ENCODE data around the gene AFP.

Gene AFP

GRCh38 chr4:73458184-73459047, 22.4 kb downstream of the AFP start:
- no peak for DNase-seq (ENCODE audit: low read depth in 4 of 4, low spot score in 1 of 4)

GRCh38 chr4:73459048-73459421, 23.0 kb downstream of the AFP start:
- no peak for DNase-seq (ENCODE audit: low read depth in 4 of 4, low spot score in 1 of 4)

DNA sequence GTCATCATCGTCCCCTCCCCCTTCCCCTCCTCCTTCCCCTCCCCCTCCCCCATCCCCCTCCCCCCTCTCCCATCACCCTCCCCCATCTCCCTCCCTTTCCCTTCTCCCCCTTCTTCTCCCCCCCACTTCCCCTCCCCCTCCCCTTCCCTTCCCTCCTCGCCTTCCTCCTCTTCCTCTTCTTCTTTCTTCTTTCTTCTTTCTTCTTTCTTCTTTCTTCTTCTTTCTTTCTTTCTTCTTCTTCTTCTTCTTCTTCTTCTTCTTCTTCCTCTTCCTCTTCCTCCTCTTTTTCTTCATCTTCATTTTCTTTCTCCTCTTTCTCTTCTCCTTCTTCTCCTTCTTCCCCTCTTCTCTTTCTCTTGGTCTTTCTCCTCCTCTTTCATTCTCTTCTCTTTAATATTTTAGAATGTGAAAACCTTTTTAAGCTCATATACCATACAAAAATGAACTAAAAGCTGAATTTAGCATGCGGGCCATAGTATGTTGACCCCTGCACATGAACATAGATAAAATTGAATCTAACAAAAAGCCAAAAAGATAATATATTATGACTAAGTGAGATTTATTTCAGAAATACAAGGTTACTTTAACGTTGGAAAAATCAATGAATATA, 25.0 kb downstream of the AFP start:
- DNase-seq (ENCODE audit: low read depth in 4 of 4, low spot score in 1 of 4) = no peak

GRCh38 chr4:73468170-73468569, 32.1 kb downstream of the AFP start:
- no peak for DNase-seq (ENCODE audit: low read depth in 4 of 4, low spot score in 1 of 4)

- DNase-seq (ENCODE audit: low read depth in 4 of 4, low spot score in 1 of 4) = no peak
These were observed 34.7 kb downstream of the AFP start for GRCh38 chr4:73470728-73471127.

GRCh38 chr4:73477176-73477575, 41.2 kb downstream of the AFP start:
- no peak for DNase-seq (ENCODE audit: low read depth in 4 of 4, low spot score in 1 of 4)

DNA sequence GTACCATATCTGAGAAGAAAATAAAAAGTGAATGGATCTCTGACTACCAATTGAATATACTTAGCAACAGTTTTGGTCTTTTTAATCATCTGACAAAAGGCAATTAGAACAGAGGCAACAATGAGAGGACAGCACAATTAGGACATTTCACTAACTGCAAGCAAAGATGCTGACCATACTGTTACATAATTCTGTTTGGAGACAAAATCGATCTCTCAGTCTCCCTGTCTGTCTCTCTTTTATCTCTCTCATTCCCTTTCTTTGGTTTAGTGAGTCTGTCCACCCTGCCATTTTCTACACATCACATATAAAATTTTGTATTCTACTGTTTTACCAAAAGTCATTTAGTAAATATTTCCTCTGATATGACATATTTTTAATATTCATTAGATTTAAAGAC, 43.3 kb downstream of the AFP start:
- DNase-seq (ENCODE audit: low read depth in 4 of 4, low spot score in 1 of 4) = no peak

DNA sequence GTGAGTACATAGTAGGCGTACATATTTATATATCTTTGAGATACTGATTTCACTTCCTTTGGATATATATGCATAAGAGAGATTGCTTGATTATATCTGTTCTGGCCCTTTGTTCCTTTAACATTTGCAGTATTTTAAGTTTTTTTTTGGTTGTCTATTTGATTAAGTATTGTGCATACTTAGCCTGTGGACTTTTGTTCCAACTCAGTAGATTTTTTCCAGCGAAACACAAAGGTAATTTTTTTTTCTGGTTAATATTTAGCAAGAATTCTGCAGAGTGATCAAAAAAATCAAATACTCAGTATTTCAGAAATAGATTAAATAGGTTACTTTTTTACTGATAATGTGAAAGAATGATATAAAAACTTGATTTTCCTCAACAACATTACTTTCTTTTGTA, 45.3 kb downstream of the AFP start, which contains the start of gene AFM:
Gene AFM (plus strand): TSS at position 388 of the 400 bp plus-strand sequence. CDS start 31 bp downstream, outside the sequence.
- no peak for DNase-seq (ENCODE audit: low read depth in 4 of 4, low spot score in 1 of 4)

GRCh38 chr4:73485085-73485484, 49.1 kb downstream of the AFP start:
- DNase-seq (ENCODE audit: low read depth in 4 of 4, low spot score in 1 of 4) = no peak

GRCh38 chr4:73485596-73485995, 49.6 kb downstream of the AFP start:
- DNase-seq (ENCODE audit: low read depth in 4 of 4, low spot score in 1 of 4) = no peak

DNA sequence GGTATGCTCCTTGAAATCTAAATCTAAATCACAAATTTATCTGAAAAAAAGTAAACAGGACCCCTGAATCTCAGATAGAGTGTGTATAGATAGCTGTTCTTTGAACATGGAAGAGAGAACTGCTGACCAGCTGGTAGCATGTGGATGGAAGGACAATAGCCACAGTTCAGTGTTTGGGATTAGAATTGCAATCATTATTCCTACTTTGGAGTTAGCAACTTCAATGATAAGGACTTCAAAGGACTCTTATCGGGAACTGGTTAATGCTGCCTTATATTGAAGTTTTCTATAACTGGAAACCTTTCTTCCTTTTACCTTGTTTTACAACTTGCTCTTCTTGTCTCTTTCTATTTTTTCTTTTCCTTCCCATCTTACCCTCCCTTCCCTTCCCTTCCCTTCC, 50.5 kb downstream of the AFP start:
- DNase-seq (ENCODE audit: low read depth in 4 of 4, low spot score in 1 of 4) = no peak

DNA sequence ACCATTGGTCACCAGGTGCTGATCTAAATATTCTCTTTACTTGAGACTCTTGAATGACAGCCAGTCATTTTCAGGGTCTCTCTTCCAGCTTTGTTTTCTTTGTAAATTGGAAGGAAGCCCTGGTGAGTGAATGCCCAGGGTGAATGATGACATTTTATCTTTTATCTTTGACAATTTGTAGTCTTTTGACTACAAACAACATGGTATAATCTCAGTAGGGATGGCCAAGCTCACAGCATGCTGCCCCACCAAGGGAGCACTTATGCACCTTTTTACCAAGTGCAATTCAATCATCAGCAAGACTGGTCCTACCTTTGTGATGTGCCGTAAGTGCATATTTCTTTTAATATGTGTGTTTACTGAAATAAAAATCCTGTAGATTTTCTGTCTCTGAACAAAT, 51.2 kb downstream of the AFP start:
- no peak for DNase-seq (ENCODE audit: low read depth in 4 of 4, low spot score in 1 of 4)

DNA sequence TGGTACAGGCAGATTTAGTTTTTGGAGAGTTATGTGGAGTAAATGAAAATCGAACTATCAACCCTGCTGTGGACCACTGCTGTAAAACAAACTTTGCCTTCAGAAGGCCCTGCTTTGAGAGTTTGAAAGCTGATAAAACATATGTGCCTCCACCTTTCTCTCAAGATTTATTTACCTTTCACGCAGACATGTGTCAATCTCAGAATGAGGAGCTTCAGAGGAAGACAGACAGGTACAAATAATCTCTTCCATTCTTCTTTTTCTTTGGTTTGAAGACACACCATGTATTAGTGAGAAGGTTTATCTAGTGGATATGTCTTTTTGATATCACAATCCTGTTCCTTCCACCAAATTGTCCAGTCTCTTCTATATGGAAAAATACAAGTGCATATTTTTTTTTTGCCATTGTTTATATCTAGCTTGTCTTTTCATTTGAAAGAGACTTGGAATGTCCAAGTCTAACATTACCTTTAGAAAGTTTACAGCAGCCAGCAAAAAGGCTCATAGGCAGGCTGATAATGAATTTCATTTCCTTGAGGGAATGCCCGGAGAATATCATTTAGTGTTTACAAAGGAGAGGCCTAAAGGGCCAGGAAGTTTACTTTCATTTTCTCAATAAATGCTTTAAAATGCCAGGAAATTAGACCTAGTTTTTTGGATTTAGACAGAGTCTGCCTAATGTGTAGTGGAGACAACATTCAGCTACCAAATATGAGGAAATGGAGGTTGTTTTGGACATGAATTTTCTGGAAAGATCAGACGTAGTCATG, 64.2 kb downstream of the AFP start:
- no peak for DNase-seq (ENCODE audit: low read depth in 4 of 4, low spot score in 1 of 4)

DNA sequence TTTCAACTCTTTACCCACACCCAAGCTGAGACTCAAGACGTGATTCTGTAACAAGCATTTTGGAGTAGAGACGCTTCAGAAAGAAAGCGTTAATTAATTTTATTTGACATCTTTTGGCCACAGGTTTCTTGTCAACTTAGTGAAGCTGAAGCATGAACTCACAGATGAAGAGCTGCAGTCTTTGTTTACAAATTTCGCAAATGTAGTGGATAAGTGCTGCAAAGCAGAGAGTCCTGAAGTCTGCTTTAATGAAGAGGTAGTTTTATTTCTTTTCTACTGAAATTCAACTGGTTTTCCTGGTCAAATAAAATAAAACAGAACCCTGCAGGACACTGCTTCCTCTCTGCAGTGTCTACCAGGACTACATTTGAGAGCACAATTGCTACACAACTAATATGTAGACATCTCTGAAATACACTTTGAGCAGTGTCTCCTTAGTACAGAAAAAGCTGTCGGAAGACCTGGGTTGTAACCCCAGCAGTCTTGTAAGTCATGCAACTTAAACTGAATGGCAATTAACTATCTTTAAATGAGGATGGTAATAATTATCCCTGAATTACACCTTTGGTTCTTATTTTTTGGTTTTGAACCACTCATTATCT, 65.7 kb downstream of the AFP start:
- no peak for DNase-seq (ENCODE audit: low read depth in 4 of 4, low spot score in 1 of 4)

DNA sequence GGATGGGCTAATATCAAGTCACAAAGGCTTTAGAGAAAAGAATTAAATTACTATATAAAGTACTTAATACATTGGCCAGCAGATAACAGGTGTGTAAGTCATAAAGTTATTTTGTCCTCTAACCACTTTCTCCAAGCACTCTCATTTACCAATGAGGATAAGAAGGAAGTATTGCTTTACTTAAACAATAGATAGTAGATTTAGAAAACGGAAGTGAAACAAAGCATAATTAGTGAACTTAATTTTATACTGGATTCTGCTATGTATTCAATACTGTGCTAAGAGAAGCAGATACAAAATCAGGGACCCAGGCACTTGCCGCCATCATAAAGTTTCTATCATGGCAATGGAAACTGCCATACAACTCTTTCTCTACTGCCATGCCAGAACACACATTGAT, 69.5 kb downstream of the AFP start:
- no peak for DNase-seq (ENCODE audit: low read depth in 4 of 4, low spot score in 1 of 4)

All from stimulated activated CD4-positive, alpha-beta T cell treated with anti-CD3 and anti-CD28 coated beads, Interleukin-1b, Interleukin-23, amount 100 ng/mL, for 24 hours (primary cell).